OCI-LY7 (cell line): ENCODE results near the gene ITGA3. TPM values are rescaled to one million over a fixed set of nuclear protein-coding genes. Genes with fewer than 3 reads are reported as not detected.

ENCODE experiments used
- BruUV-seq: library from RNA; stranded (reverse); fragments of 400-500 nt; replicated peaks from 2 replicates; lab custom pipeline; 2021; lab: Mats Ljungman, UMichigan
- CTCF ChIA-PET: fragments of 300-600 bp; sonication (Branson Sonifier 250); formaldehyde crosslinking; loops from one replicate; lab custom pipeline; 2022; ENCODE audit warnings: antibody characterized with exemption; ENCODE audit not compliant: unreplicated experiment; lab: Charles Lee
- POLR2A ChIA-PET: fragments of 300-600 bp; sonication (Branson Sonifier 250); formaldehyde crosslinking; loops from one replicate; lab custom pipeline; 2022; ENCODE audit warnings: antibody characterized with exemption; lab: Charles Lee
- DNase-seq: peaks from one replicate; pipeline ENCODE4 v3.0.0-alpha.2; 2015; ENCODE audit warnings: low spot score
- H2AFZ ChIP-seq: fragments of 200-600 bp; sonication (generic), shearing (Covaris generic); 2 replicates; pipeline ENCODE4 v1.6.1; 2014; ENCODE audit warnings: mild to moderate bottlenecking, antibody characterized with exemption, low read length, moderate library complexity
- H3K27ac ChIP-seq: fragments of 200-600 bp; sonication (generic); 2 replicates; pipeline ENCODE4 v1.5.1; 2014; ENCODE audit warnings: mixed run types, low read depth, mild to moderate bottlenecking, moderate library complexity, low read length, inconsistent platforms; ENCODE audit not compliant: poor library complexity, severe bottlenecking
- H3K36me3 ChIP-seq: fragments of 200-600 bp; sonication (generic); 2 replicates; pipeline ENCODE4 v1.6.1; 2014; ENCODE audit warnings: mild to moderate bottlenecking, antibody characterized with exemption, low read length, moderate library complexity, mixed read lengths; ENCODE audit not compliant: insufficient read depth
- H3K4me1 ChIP-seq: fragments of 200-600 bp; sonication (generic); 2 replicates; pipeline ENCODE4 v1.5.1; 2014; ENCODE audit warnings: mild to moderate bottlenecking, low read length; ENCODE audit not compliant: insufficient read depth, poor library complexity, severe bottlenecking
- H3K4me2 ChIP-seq: fragments of 200-600 bp; sonication (generic); 2 replicates; pipeline ENCODE4 v1.6.1; 2014; ENCODE audit warnings: mild to moderate bottlenecking, low read length
- H3K4me3 ChIP-seq: fragments of 200-600 bp; sonication (generic); 2 replicates; pipeline ENCODE4 v1.5.1; 2014; ENCODE audit warnings: mild to moderate bottlenecking, low read depth, low read length; ENCODE audit not compliant: poor library complexity, severe bottlenecking
- H3K79me2 ChIP-seq: fragments of 200-600 bp; sonication (generic); 2 replicates; pipeline ENCODE4 v1.6.1; 2016; ENCODE audit warnings: low read depth, mild to moderate bottlenecking, low read length, moderate library complexity, mixed read lengths; ENCODE audit not compliant: insufficient read depth
- H3K9me2 ChIP-seq: fragments of 200-600 bp; sonication (generic); 2 replicates; pipeline ENCODE4 v1.6.1; 2016; ENCODE audit warnings: mild to moderate bottlenecking, low read length, mixed read lengths; ENCODE audit not compliant: insufficient read depth
- H3K9me3 ChIP-seq: fragments of 200-600 bp; sonication (generic); 2 replicates; pipeline ENCODE4 v1.6.1; 2014; ENCODE audit warnings: mild to moderate bottlenecking, mixed run types, low read length, mixed read lengths
- H4K20me1 ChIP-seq: fragments of 200-600 bp; sonication (generic); 2 replicates; pipeline ENCODE4 v1.6.1; 2014; ENCODE audit warnings: mild to moderate bottlenecking, antibody characterized with exemption, low read length, moderate library complexity, mixed read lengths; ENCODE audit not compliant: insufficient read depth
- CTCF ChIP-seq: fragments of 200-600 bp; sonication (generic); conservative IDR thresholded peaks from 2 replicates; pipeline ENCODE4 v1.5.1; 2014; ENCODE audit warnings: mild to moderate bottlenecking, antibody characterized with exemption, low read length, moderate library complexity, mixed read lengths
- EZH2phosphoT487 ChIP-seq: fragments of 200-600 bp; sonication (generic); IDR thresholded peaks from 2 replicates; pipeline ENCODE4 v1.6.1; 2018; ENCODE audit warnings: low read depth, borderline replicate concordance, mild to moderate bottlenecking, mixed run types, antibody characterized with exemption, low read length, moderate library complexity, mixed read lengths
- intact Hi-C: fragments of 100-400 bp; cut with micrococcal nuclease; formaldehyde crosslinking; loops from one replicate; pipeline ENCODE4 v1.10.0; 2022; ENCODE audit not compliant: unreplicated experiment
- total RNA-seq, 2 experiments: library from RNA; depleted of rRNA in 1 of 2; stranded (reverse); fragments of >200 nt in 1 of 2; shearing (Covaris generic) in 1 of 2; gene quantifications; 2 replicates each; pipeline ENCODE4 v1.2.3, GENCODE V29; 2014 to 2022

ITGA3 gene
- total RNA-seq, 2 experiments from 2014 or later, result 15.2 to 30.7 TPM

DNA sequence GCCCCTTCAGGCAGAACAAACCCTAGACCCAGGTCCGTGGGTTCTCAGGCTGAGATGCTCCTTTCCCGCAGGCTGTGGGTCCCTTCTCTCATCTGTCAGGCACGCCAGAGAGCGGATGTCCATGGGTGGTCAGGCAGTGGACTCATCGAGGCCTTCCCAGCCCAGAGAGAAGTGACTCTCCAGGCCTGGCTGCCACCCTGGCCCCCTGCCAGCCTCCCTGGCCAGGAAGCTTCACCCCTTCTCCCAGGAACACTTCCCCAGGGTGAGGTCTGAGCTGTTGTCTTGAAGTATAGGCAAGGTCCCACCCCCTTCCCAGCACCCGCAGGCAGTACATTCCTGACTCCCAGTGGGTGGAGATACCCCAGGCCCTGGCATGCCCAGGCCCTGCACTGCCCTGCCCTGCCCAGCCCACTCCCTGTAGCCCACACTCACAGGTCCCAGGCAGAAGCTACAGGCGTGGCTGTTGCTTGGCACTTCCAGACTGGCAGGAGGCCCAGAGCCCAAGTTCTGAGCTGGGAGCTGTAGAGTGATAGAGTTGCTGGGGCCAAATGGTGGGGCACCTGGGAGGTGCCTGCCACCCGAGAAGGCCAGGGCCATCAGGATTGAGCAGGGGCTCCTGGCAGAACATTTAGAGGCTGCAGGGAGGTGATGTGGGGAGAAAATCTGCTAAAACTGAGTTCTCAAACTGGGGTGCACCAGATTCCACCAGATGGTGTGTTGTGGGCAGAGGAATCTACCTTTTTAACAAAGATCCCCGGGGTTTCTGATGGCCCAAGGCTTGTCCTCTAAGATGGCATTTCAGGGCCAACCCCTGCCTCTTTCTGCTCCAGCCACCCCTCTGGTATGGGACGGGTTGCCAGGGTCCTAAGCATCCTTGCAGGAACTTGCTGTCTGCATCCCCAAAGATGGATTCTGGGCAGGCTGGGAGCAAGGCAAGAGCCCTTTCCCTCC is 6.7 kb downstream of the ITGA3 start:
- POLR2A ChIA-PET, result no interaction called here
- intact Hi-C loops, result no loop called here
- H2AFZ ChIP-seq, result no peak overlapping the region
- CTCF ChIA-PET, result no interaction called here
- no peak for DNase-seq
- no peak overlapping the region for H3K27ac ChIP-seq
- H3K9me2 ChIP-seq, result no peaks in the 10 kb centered on the region
- TF ChIP-seq EZH2phosphoT487 (no peak), CTCF (no peak)
- H3K4me2 ChIP-seq, result no peak overlapping the region
- peaks cover 35% of the 10 kb centered on the region for H3K4me1 ChIP-seq
- no peaks in the 10 kb centered on the region for H3K9me3 ChIP-seq
- no peaks in the 10 kb centered on the region for H4K20me1 ChIP-seq
- BruUV-seq, result no TSS peak
- H3K36me3 ChIP-seq, result peaks cover 4% of the 10 kb centered on the region; the same call in 1 of the 2 replicates
- no peak overlapping the region for H3K4me3 ChIP-seq
- H3K79me2 ChIP-seq, result no peaks in the 10 kb centered on the region

- Histone ChIP-seq H3K4me3 (no peak overlapping the region), H3K4me2 (no peak overlapping the region), H2AFZ (no peak overlapping the region), H3K4me1 (peaks cover 23% of the 10 kb centered on the region), H3K27ac (no peak overlapping the region), H3K79me2 (no peaks in the 10 kb centered on the region), H3K36me3 (peaks cover 10% of the 10 kb centered on the region; the same call in 1 of the 2 replicates), H4K20me1 (no peaks in the 10 kb centered on the region), H3K9me3 (no peaks in the 10 kb centered on the region), H3K9me2 (no peaks in the 10 kb centered on the region)
- BruUV-seq, result no TSS peak
- POLR2A ChIA-PET, result no interaction called here
- CTCF ChIA-PET, result no interaction called here
- intact Hi-C loops, result no loop called here
- TF ChIP-seq EZH2phosphoT487 (no peak), CTCF (no peak)
- DNase-seq, result no peak
Measured at GRCh38 chr17:50063561-50064252, 7.8 kb downstream of the ITGA3 start.
